Peyer's patch (tissue), 4 donors: Measurements from ENCODE around the gene DACT3.

Source experiments
- POLR2A ChIP-seq, 2 donors: fragments of 450-650 bp; IDR thresholded peaks; one replicate each; pipeline ENCODE4 v1.5.1; 2017; ENCODE audit warnings: antibody characterized with exemption in 2 of 2, mild to moderate bottlenecking in 2 of 2, moderate library complexity in 2 of 2
- TF ChIP-seq, protein P1 (sequence below), 6 experiments: fragments of 450-650 bp in 4 of 6; fragments of 200-600 bp in 2 of 6; sonication (generic) in 1 of 6; IDR thresholded peaks; one replicate each; pipeline ENCODE4 v1.5.1; 2017 to 2019; ENCODE audit warnings: antibody characterized with exemption in 6 of 6, mild to moderate bottlenecking in 3 of 6, moderate library complexity in 1 of 6

DNA sequence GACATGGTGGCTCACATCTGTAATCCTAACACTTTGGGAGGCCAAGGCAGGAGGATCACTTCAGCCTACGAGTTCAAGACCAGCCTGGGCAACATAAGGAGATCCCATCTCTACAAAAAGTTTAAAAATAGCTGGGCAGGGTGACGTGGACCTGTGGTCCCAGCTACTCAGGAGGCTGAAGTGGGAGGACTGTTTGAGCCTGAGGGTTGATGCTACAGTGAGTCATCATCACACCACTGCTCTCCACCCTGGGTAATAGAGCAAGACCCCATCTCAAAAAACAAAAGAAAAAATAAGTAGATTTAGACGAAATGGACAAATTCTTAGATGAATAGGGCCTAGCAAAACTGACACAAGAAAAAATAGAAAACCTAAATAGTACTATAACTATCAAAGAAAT lies 14.6 kb downstream of the DACT3 start:
- TF ChIP-seq, protein P1, sequence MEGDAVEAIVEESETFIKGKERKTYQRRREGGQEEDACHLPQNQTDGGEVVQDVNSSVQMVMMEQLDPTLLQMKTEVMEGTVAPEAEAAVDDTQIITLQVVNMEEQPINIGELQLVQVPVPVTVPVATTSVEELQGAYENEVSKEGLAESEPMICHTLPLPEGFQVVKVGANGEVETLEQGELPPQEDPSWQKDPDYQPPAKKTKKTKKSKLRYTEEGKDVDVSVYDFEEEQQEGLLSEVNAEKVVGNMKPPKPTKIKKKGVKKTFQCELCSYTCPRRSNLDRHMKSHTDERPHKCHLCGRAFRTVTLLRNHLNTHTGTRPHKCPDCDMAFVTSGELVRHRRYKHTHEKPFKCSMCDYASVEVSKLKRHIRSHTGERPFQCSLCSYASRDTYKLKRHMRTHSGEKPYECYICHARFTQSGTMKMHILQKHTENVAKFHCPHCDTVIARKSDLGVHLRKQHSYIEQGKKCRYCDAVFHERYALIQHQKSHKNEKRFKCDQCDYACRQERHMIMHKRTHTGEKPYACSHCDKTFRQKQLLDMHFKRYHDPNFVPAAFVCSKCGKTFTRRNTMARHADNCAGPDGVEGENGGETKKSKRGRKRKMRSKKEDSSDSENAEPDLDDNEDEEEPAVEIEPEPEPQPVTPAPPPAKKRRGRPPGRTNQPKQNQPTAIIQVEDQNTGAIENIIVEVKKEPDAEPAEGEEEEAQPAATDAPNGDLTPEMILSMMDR (IDR thresholded peaks at IDR 0.05), result no peak
- TF ChIP-seq POLR2A (IDR thresholded peaks at IDR 0.05), result no peak
